Adipose tissue (tissue), 3 donors: ENCODE measurements around the gene PHEX. TPM values are rescaled to one million over a fixed set of nuclear protein-coding genes. Genes with fewer than 3 reads are reported as not detected.

Source experiments
- H3K27ac ChIP-seq: one replicate; pipeline ENCODE4 v1.5.1; 2013; ENCODE audit warnings: low read depth, low read length
- WGBS, 3 donors: extraction: QIAGEN DNeasy Blood & Tissue Kit; methylation state at CpG; one replicate each; pipeline ENCODE4 v1.1.7; 2013; 5-methylcytosine and 5-hydroxymethylcytosine counted together
- polyA plus RNA-seq, 3 donors: library from polyadenylated mRNA; stranded (reverse); fragments of 200-250 nt; gene quantifications; one replicate each; pipeline ENCODE4 v1.2.3, GENCODE V29; 2013
- donor health status: healthy with polysubstance abuse.
- donor health status: Bipolar disorder and iron deficiency.
- donor health status: healthy.

PHEX gene
- polyA plus RNA-seq, 3 donors, result 0.01 to 0.03 TPM; not detected in 1

DNA sequence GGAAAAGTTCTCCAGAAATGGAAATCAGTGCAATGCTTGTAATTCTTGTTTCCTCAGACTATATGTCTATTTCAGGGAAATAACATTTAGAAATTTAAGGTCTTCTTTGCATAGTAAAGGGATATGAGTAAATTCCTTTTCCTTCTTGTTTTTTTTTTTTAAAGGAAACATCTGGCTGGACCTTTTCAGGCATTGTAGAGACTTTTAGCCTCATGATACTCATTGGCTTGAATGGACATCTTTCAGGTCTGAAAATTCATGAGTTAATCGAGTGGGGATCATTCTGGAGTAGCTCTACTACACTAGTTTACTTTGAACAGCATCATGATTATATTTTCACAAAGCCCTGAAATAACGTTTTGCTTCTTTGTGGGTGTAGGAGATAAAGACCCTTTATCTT lies 152.0 kb downstream of the PHEX start:
- WGBS, 3 donors, result 36 to 49% (median 47%) methylated on average over 2 of the region's 2 CpGs
- no peak overlapping the region for H3K27ac ChIP-seq

DNA sequence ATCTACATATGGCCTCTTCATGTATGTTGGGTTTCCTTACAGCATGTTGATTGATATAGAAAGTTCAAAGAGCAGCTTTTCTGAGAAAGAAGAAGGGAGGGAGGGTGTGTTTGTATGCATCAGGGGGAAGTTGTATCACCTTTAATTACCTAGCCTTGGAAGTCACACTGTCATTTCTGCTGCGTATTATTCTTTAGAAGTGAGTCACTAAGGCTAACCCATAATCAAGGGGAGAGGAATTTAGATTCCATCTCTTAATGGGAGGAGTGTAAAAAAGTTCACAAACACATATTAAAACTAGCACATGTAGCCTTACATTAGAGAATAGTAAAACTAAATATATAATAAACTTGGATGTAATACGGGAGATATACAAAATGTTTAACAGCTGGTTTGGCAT lies 154.0 kb downstream of the PHEX start:
- WGBS, 3 donors, result 72 to 92% (median 87%) methylated on average over 2 of the region's 2 CpGs

DNA sequence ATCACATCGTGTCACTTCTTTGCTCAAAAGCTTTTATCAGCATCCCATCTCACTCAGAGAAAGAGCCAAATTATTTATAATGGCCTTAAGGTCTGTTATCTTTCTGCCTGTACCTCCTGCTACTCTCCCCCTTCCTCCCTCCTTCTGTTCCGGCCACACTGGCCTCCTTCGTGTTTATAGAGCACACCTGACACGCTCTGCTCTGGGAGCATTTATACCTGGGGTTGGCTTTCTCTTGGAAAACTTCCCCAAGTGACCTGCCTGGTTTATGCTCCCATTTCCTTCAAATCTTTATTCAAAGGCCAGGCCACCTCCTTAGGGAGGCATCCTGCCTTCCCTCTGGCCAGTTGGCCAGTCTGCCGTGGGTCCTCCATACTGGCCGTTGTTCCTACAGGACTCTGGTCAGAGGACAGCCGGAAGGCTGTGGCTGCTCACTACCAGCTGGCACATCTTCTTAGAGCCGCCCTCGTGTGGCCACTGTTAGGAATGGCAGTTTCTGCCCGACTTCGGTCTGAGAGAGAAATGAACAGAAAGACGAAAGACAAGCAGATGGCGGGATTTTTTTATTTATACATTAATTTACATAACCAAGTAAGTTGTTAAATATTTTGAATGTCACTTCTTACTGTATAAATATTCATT lies 160.4 kb downstream of the PHEX start:
- H3K27ac ChIP-seq, result no peak overlapping the region
- WGBS, 3 donors, result 18 to 28% (median 26%) methylated on average over 13 of the region's 13 CpGs

More for the DNA sequence above, 154.0 kb downstream of the PHEX start:
- H3K27ac ChIP-seq, result no peak overlapping the region

DNA sequence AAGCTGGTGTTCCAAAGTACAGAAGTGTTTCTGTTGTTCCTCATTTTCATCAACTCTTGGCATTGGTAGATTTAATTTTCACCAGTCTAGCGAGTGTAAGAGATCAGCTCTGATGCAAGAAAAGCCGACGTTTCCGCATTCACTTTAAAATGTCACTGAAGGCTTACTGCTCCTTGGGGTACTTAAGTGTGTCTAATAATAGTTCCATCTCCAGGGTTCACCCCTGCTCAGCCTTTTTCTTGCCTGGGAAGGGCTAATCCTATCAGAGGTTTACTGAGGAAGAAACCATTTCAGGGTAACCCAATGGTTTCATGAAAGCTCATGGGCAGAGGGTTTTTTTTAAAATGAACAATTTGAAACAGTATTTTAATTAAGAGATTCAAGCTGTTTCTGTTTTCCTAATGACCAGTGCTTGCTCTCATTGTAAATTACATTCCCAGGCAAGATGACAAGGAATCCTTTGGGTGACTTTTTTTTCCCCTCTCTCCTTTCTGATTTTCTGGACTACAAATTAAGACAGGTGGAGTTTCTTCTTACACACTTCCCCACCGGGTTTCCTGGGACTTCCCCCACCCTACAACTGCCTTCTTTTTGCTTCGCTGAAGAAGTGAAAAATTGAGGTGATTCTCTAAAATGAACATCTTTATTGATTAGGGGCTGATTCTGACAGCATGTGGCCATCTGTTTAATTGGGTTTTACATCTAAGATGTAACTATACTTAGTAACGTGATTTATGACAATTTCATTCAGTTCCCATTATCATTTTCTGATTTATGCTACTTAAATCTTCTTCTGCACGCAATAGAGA lies 161.9 kb downstream of the PHEX start:
- H3K27ac ChIP-seq, result no peak overlapping the region
- WGBS, 3 donors, result 67 to 75% (median 71%) methylated on average over 8 of the region's 8 CpGs

DNA sequence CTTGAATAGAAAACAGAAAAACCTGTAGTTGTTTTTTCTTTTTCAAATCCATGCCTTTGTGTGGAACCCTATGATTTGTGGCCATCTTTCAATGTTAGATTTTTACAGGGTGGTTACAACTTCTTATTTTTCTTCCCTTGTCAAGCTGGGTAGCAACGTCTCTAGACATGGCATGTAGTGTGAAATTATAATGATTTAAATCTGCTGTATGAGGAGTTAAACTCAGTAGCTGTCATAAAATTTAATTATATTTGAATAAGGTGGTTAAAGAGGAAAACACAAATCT lies 162.5 kb downstream of the PHEX start:
- 33 to 76% (median 73%) methylated on average over 1 of the region's 1 CpG for WGBS, 3 donors
- H3K27ac ChIP-seq, result no peak overlapping the region

DNA sequence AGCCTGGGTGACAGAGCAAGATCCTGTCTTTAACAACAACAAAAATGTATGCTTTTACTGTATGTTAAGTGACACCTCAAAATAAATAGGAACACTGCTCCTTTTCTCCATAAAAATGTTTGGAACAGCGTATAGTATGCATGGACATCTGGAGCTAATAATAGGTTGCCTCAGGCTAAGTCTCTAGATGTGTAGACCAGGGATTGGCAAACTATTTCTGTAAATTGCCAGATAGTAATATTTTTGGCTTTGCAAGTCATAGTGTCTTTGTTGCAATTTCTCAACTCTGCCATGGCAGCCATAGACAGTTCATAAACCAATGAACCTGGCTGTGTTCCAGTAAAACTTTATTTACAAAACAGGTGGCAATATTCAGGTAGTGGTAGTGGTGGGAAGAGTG lies 164.0 kb downstream of the PHEX start:
- 77 to 96% (median 92%) methylated on average over 1 of the region's 1 CpG for WGBS, 3 donors
- no peak overlapping the region for H3K27ac ChIP-seq

DNA sequence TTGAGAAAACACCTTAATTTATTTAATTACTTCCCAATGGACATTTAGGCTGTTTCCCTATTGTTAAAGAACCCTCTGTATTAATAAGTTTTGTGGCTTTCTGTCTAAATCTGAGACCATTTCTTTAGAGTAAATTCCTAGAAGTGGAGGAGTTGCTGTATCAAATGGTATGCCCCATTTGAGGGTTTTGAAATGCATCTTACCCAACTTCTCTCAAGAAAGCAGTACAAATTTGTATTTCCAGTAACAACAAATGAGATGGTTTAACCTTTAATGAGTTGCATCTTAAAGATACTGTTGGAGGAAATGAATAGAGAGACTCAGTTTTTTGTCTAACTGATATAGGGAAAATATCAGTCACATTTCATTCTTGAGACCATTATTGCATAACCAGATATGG lies 170.1 kb downstream of the PHEX start:
- H3K27ac ChIP-seq, result no peak overlapping the region

DNA sequence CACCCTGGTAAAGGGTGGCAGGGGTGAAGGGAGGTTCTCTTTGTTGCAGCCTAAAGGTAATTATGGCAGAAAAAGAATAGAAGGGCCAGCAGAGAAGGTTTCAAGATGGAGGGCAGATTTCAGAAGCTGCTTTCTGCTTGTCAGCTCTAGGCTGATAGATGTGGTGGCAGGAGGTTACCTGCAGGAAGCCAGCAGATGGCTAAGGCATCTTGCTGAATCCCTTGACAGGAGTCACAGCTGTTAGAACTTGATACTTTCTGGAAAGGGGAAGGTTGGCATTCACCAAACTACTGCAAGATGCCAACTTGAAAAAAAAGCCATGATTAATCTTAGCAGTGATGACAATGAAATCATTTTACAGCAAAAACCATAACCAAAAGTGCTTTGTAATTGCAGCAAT lies 171.1 kb downstream of the PHEX start:
- H3K27ac ChIP-seq, result no peak overlapping the region

DNA sequence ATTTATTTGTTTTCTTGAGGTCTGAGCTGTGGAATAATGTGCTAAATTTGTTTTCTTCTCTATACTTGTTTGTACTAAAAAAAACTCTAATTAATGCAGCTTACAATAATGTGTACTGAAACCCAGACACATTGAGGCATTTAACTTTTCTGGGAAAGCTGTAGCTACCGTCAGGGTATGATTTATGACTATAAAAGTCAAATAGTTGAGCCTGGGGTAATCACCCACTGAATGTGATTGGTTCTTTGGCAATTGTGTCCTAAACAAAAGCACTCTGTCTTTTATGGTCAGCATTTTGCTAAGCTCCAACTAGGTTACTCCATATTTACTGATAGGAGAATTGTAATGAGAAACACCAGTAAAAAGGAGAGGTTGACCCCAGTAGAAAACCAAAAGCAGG lies 174.7 kb downstream of the PHEX start:
- no peak overlapping the region for H3K27ac ChIP-seq
- WGBS, 3 donors, result 40 to 65% (median 53%) methylated on average over 1 of the region's 1 CpG

DNA sequence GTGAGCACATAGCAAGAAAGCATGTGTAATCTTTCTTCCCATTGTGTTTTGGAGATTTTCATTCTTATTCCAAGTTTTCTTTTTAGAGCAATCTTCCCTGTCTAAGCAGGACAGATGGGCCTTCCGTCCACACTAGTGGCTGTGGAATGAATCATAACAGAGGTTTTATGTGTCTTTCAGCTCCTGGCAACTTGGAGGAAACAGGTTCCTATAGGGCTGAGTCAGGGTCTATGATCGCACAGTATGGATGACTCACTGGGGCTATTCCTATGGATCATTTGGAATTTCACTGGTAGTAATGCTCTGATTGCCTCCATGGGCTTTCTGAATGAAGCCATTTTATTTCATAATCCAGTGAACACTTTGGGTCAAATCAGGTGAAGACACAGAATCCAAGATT lies 188.8 kb downstream of the PHEX start:
- WGBS, 3 donors, result 76 to 94% (median 77%) methylated on average over 2 of the region's 2 CpGs
- H3K27ac ChIP-seq, result no peak overlapping the region

DNA sequence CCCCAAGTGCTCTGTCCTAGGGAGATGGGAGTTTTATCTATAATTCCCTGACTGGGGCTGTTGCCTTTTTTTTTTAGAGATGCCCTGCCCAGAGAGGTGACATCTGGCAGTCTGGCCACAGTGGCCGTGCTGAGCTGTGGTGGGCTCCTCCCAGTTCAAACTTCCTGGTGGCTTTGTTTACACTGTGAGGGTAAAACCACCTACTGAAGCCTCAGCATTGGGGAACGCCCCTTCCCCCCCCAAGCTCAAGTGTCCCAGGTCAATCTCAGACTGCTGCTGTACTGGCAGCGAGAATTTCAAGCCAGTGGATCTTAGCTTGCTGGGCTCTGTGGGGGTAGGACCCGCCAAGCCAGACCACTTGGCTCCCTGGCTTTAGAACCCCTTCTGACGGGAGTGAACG lies 202.3 kb downstream of the PHEX start:
- WGBS, 3 donors, result 60 to 79% (median 74%) methylated on average over 5 to 6 of the region's 6 CpGs

DNA sequence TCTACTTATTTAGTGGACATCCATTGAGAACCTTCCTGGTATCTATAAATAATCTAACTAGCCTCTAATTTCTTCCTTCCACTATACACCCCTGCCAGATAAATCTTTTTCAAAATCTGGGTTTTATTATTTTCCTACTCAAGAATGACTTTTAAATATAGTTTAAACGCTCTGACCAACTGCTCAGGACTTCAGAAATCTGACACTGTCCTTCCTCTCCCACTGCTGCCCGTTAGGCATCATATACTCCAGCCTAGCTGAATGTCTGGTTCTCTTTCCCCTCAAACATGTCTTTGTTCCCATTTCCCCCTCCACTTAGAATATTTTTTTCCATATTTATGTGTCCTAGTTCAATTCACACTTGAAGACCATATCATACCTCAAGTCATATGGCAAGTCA lies 205.4 kb downstream of the PHEX start:
- H3K27ac ChIP-seq, result no peak overlapping the region
- WGBS, 3 donors, result 46 to 75% (median 54%) methylated on average over 2 of the region's 2 CpGs

More for the DNA sequence above, 202.3 kb downstream of the PHEX start:
- H3K27ac ChIP-seq, result no peak overlapping the region

DNA sequence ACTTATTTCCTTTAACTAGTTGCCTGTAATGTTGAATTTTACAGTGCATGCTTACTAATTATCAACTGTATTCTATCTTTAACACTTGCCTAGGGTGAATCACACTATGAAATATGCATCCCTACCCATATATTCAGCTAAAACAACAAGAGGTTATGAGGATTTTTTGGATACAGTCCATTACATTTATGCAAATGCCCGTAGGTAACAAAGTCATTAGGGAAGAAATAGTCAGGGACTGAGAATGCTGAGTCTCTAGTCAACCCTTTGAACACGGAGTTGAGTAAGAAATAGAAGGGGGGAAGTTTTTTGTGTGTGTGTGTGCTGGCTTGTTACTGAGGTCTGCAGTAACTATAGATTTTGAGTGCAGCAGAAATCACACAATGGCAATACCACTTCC lies 214.5 kb downstream of the PHEX start:
- 61 to 75% (median 67%) methylated on average over 2 of the region's 2 CpGs for WGBS, 3 donors

DNA sequence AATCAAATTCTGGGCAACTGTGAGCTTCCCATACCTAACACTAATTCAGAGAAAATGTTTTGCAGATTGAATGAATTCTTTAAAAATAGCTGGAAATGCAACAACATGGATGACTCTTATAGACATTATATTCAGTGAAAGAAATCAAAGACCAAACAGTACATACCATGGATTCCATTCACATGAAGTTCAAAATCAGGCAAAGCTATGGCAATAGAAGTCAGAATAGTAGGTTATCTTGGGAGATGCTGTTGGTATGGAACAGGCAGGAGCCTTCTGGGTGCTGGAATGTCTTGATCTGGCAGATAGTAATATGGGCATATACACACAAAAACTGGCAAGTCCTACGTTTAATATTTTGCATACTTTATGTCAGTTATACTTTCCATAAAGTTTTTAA lies 215.0 kb downstream of the PHEX start:
- no peak overlapping the region for H3K27ac ChIP-seq
- WGBS, 3 donors, result 38 to 67% (median 53%) methylated on average over 1 of the region's 1 CpG

More for the DNA sequence above, 214.5 kb downstream of the PHEX start:
- H3K27ac ChIP-seq, result no peak overlapping the region

DNA sequence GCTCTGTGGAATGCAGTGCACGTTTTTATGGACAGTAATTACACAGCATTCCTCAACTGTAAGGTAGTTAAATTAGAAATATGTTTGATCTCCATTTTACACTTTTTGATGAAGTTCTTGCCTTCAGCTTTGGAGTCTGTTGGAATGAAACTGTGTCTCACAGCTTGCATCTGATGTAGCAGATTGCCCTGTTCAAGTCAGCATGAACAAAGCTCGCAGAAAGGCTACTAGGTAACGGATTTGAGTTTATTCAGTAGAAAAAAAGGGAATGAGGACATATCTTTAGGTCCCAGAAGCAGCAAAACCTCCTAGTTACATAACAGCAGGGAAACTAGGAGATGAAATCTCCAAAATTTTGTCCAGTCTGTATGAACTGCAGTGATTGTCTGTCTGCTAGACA lies 216.3 kb downstream of the PHEX start:
- WGBS, 3 donors, result 49 to 85% (median 62%) methylated on average over 3 of the region's 3 CpGs
- no peak overlapping the region for H3K27ac ChIP-seq

DNA sequence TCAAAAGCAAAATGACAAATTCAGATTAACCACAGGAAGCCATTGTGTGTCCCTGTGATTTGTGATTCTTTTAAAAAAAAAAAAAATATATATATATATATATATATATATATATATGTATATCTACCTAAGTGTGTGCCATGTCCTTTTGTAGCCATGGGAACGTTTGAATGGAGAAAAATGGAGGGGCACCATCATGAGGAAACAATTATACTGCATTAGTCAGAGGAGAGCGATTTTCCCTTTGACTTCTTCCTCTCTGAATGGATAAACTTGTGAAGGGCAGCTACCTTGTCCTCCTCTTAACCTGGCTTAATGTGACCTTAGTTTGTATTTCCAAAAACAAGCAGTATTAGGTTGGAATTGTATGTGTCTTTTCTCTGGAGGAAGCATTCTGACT lies 217.2 kb downstream of the PHEX start:
- 53 to 69% (median 54%) methylated on average over 2 of the region's 2 CpGs for WGBS, 3 donors
- no peak overlapping the region for H3K27ac ChIP-seq

DNA sequence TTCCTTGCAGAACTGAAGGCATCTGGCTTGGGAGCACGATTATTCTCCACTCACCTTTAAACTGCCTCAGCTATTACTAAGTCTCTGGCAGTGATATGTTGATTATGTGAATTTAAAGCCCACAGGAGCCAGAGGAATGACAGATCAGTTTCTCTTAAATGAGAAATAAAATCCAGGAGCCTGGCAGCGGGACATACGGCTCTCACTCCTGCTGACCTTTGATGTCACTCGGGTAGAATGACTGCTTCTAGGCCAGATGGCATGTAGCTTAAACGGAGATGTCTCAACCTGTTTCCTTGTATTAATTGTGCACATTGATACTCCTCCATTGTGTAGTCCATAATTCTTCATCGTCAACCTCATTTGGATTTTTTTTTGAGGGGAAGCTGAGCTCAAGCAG lies 236.6 kb downstream of the PHEX start:
- no peak overlapping the region for H3K27ac ChIP-seq
- 64 to 78% (median 67%) methylated on average over 6 of the region's 6 CpGs for WGBS, 3 donors

DNA sequence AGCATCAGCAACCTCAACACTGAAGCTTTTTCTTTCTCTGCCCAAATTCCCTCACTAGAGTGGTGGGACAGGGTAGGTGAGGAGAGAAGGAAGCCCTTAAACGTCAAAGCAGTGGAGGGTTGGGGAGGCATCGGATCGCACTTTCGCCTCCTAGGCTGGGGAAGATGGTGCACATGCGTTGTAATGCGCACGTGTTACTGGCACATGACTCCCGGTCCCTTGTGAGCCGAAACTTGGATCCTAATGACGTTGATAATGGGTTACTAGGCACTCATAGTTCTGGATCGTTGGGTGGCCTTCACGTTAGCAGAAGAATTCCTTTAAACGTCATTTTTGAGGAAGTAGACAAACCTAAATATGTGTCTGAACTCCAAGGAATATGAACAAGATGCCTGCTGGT lies 240.5 kb downstream of the PHEX start, which contains the start of gene CBLL2:
CBLL2 (plus strand) TSS at position 301 of the 400 bp plus-strand sequence; CDS start at position 380, 79 bp downstream.
- WGBS, 3 donors, result 78 to 86% (median 85%) methylated on average over 13 of the region's 13 CpGs
- H3K27ac ChIP-seq, result no peak within 1 kb of the TSS

DNA sequence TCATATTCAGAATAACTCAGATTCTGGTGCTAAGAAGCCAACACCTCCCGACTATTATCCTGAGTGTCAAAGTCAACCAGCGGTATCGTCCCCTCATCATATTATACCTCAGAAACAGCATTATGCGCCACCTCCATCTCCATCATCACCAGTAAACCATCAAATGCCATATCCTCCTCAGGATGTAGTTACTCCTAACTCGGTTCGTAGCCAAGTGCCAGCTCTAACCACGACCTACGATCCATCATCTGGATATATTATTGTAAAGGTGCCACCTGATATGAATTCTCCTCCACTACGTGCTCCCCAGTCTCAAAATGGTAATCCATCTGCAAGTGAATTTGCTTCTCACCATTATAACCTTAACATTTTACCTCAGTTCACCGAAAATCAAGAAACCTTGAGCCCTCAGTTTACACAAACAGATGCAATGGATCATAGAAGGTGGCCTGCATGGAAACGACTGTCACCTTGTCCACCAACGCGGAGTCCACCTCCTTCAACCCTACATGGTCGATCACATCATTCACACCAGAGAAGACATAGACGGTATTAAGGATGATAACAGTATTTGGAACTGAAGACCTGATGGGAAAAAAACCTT lies 241.7 kb downstream of the PHEX start:
- WGBS, 3 donors, result 85 to 94% (median 89%) methylated on average over 15 of the region's 15 CpGs
- no peak overlapping the region for H3K27ac ChIP-seq

DNA sequence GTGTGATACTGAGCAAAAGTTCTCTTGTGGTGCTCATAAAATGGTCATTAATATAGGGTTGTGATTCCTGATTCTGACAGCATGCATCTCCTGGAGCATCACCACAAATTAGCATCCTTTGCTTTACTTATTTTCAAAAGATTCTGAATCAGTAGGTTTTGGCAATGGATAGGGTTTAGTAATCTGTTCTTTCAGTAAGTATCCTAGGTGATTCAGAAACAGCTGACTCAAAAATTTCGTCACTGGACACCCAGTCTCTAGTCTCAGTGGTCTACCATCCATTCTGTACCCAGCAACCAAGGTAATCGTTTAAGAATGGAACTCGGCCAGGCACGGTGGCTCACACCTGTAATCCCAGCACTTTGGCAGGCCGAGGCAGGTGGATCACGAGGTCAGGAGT lies 244.7 kb downstream of the PHEX start:
- H3K27ac ChIP-seq, result no peak overlapping the region
- 76 to 91% (median 84%) methylated on average over 6 of the region's 6 CpGs for WGBS, 3 donors
